ENCODE measurements around the gene CATSPERE. TPM values are rescaled to one million over a fixed set of nuclear protein-coding genes. Genes with fewer than 3 reads are reported as not detected.

Gene CATSPERE
- total RNA-seq, 1 donor from 2014 or later, result 1.8 TPM

DNA sequence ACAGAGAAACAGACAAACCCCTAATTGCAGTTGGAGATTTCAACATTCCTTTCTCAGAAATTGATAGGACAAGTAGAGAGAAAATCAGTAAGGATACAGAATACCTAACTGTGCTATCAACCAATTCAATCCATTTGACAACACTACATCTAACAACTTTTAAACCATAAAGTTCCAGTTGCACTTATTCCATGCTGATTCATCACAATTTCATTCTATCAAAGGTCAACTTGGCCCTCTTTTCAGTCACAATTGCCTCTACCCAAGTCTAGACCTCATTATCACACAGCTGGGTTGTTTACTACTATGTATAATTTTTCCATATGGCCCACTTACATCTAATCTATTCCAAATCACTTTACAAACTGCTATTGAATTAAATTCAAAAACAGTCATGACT, 172.1 kb downstream of the CATSPERE start:
- Mint-ChIP-seq H3K27ac (no peak overlapping the region), H3K27me3 (no peaks in the 10 kb centered on the region), H3K4me1 (ENCODE audit: low read depth) (peaks cover 2% of the 10 kb centered on the region), H3K36me3 (ENCODE audit: insufficient read depth) (no peaks in the 10 kb centered on the region), H3K9me3 (ENCODE audit: low read depth) (peaks cover 5% of the 10 kb centered on the region), H3K4me3 (ENCODE audit: low read depth) (no peak overlapping the region)
- DNase-seq (ENCODE audit: low spot score, unreplicated experiment), result no peak
- TF ChIP-seq CTCF (IDR thresholded peaks at IDR 0.05; ENCODE audit: unreplicated experiment), result no peak

DNA sequence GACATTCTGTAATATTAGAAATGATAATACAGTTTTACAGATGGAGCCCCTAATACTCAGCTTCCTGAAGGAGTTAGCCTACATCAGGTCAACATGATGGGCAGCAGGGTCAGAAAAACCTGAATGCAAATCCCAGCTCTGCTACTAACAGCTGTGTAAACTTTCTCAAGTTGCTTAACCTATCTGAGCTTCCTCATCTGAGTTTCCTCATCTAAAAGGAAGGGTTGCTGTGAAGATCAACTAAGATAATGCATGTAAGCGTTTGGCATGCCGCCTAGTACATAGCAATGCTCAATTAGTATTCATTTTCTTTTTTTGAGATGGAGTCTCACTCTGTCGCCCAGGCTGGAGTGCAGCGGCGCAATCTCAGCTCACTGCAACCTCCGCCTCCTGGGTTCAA, 173.5 kb downstream of the CATSPERE start:
- Mint-ChIP-seq H3K4me3 (ENCODE audit: low read depth) (no peak overlapping the region), H3K36me3 (ENCODE audit: insufficient read depth) (no peaks in the 10 kb centered on the region), H3K9me3 (ENCODE audit: low read depth) (peaks cover 5% of the 10 kb centered on the region), H3K27ac (no peak overlapping the region), H3K27me3 (no peaks in the 10 kb centered on the region), H3K4me1 (ENCODE audit: low read depth) (no peaks in the 10 kb centered on the region)
- no peak for TF ChIP-seq CTCF (IDR thresholded peaks at IDR 0.05; ENCODE audit: unreplicated experiment)
- DNase-seq (ENCODE audit: low spot score, unreplicated experiment), result no peak

DNA sequence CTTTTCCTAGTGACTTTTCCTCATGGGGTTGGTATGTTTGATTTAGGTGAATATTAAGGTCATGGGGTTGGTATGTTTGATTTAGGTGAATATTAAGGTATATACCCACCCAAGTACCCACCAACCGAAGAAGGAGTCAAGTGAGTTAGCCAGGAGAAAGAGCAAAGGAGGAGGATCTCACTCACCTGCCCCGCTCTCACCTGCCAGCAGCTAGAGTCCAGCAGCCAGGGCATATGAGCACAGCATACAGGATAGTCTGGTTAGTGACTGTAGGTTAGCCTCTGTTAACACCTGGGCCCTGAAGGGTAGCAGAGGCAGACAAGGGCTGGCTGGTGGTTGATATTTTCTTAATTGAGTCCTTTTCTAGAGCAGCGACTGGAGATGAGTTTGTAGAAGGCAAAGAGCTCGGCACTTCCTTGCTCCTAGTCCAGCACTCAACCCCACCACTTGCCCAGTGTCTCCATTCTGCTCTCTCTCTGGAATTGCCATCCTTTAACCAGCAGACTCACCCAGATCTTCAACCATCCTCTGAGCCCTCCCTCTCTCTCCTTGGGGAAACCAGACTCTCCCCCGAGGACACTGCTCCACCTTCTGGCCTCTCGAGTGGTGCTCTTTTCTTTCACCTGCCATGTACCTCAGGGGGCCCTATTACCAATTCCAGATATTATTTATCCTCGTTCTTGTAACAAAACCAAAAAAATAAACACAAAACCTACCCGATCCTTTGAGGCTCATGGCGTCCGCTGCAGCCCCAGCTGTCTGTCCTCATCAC, 175.6 kb downstream of the CATSPERE start:
- Mint-ChIP-seq H3K4me1 (ENCODE audit: low read depth) (no peaks in the 10 kb centered on the region), H3K36me3 (ENCODE audit: insufficient read depth) (no peaks in the 10 kb centered on the region), H3K4me3 (ENCODE audit: low read depth) (no peak overlapping the region), H3K9me3 (ENCODE audit: low read depth) (peaks cover 1% of the 10 kb centered on the region), H3K27ac (no peak overlapping the region), H3K27me3 (no peaks in the 10 kb centered on the region)
- no peak for DNase-seq (ENCODE audit: low spot score, unreplicated experiment)
- no peak for TF ChIP-seq CTCF (IDR thresholded peaks at IDR 0.05; ENCODE audit: unreplicated experiment)

DNA sequence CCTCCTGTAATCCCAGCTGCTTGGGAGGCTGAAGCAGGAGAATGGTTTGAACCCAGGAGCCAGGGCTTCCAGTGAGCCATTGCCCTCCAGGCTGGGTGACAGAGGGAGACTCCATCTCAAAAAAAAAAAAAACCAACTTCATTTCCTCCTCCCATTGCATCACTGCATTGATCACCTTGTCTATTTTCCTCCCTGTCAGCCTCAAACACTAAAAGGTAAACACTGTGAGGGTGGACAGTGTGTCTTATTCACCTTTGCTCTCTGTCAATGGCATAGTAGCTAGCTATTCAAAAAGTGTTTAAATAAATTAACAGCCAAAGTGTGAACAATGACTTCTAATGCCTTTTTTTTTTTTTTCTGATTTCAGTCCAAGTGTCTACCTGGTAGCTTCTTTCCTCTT, 178.5 kb downstream of the CATSPERE start:
- no peaks in the 10 kb centered on the region for H3K36me3 Mint-ChIP-seq (ENCODE audit: insufficient read depth)
- DNase-seq (ENCODE audit: low spot score, unreplicated experiment), result no peak
- H3K4me3 Mint-ChIP-seq (ENCODE audit: low read depth), result no peak overlapping the region
- no peaks in the 10 kb centered on the region for H3K27me3 Mint-ChIP-seq
- H3K27ac Mint-ChIP-seq, result no peak overlapping the region
- no peak for TF ChIP-seq CTCF (IDR thresholded peaks at IDR 0.05; ENCODE audit: unreplicated experiment)
- H3K4me1 Mint-ChIP-seq (ENCODE audit: low read depth), result no peaks in the 10 kb centered on the region
- H3K9me3 Mint-ChIP-seq (ENCODE audit: low read depth), result no peaks in the 10 kb centered on the region

- Mint-ChIP-seq H3K36me3 (ENCODE audit: insufficient read depth) (no peaks in the 10 kb centered on the region), H3K27ac (no peak overlapping the region), H3K9me3 (ENCODE audit: low read depth) (no peaks in the 10 kb centered on the region), H3K4me1 (ENCODE audit: low read depth) (no peaks in the 10 kb centered on the region), H3K4me3 (ENCODE audit: low read depth) (no peak overlapping the region), H3K27me3 (no peaks in the 10 kb centered on the region)
- TF ChIP-seq CTCF (IDR thresholded peaks at IDR 0.05; ENCODE audit: unreplicated experiment), result no peak
- DNase-seq (ENCODE audit: low spot score, unreplicated experiment), result no peak
These were observed 179.8 kb downstream of the CATSPERE start for GRCh38 chr1:244640917-244641316.

Data from progenitor cell of endocrine pancreas (in vitro differentiated cells).